HG03378 (cell line): Measurements from ENCODE around the gene SIGLEC6.

ENCODE experiments used
- ATAC-seq: cut with Tn5 transposase; IDR thresholded peaks from one replicate; pipeline ENCODE4 v1.9.1; 2021; ENCODE audit warnings: mild to moderate bottlenecking, moderate library complexity; ENCODE audit not compliant: unreplicated experiment

Gene SIGLEC6

GRCh38 chr19:51549533-51550324 lies 18.3 kb upstream of the SIGLEC6 start:
- no peak for ATAC-seq

- no peak for ATAC-seq
Measured at GRCh38 chr19:51548891-51549305, 17.4 kb upstream of the SIGLEC6 start.

- no peak for ATAC-seq
Measured at GRCh38 chr19:51548213-51548651, 16.8 kb upstream of the SIGLEC6 start.

GRCh38 chr19:51547397-51548212 lies 16.1 kb upstream of the SIGLEC6 start:
- ATAC-seq, result no peak

GRCh38 chr19:51546650-51547396 lies 15.4 kb upstream of the SIGLEC6 start:
- ATAC-seq, result no peak

GRCh38 chr19:51546107-51546649 lies 14.7 kb upstream of the SIGLEC6 start:
- ATAC-seq, result no peak

GRCh38 chr19:51544038-51544437 lies 12.6 kb upstream of the SIGLEC6 start:
- ATAC-seq, result no peak

- ATAC-seq, result no peak
Measured at GRCh38 chr19:51542699-51543098, 11.2 kb upstream of the SIGLEC6 start.

- ATAC-seq, result no peak
Measured at GRCh38 chr19:51541458-51542357, 10.2 kb upstream of the SIGLEC6 start.

- ATAC-seq, result no peak
Measured at GRCh38 chr19:51539821-51540366, 8.4 kb upstream of the SIGLEC6 start.

GRCh38 chr19:51535535-51535934 lies 4.1 kb upstream of the SIGLEC6 start:
- no peak for ATAC-seq

GRCh38 chr19:51530616-51531015 lies 854 bp downstream of the SIGLEC6 start:
- ATAC-seq, result no peak

- ATAC-seq, result no peak
Measured at GRCh38 chr19:51529301-51529700, 2.2 kb downstream of the SIGLEC6 start.

- ATAC-seq, result no peak
Measured at GRCh38 chr19:51525651-51526050, 5.8 kb downstream of the SIGLEC6 start.

- ATAC-seq, result no peak
Measured at GRCh38 chr19:51524666-51525264, 6.7 kb downstream of the SIGLEC6 start.

- no peak for ATAC-seq
Measured at GRCh38 chr19:51521781-51522180, 9.7 kb downstream of the SIGLEC6 start.

GRCh38 chr19:51521357-51521756 lies 10.1 kb downstream of the SIGLEC6 start:
- no peak for ATAC-seq

- ATAC-seq, result no peak
Measured at GRCh38 chr19:51520728-51521127, 10.7 kb downstream of the SIGLEC6 start.

- no peak for ATAC-seq
Measured at GRCh38 chr19:51514866-51515481, 16.5 kb downstream of the SIGLEC6 start.
